WTC11 (cell line): ENCODE measurements around the gene FDPS. TPM values are rescaled to one million over a fixed set of nuclear protein-coding genes. Genes with fewer than 3 reads are reported as not detected.

Experiments used
- CREM ChIP-seq: sonication (generic); formaldehyde crosslinking; IDR thresholded peaks from 2 replicates; pipeline ENCODE4 v1.8.1; 2022; ENCODE audit warnings: mild to moderate bottlenecking, missing genetic modification reagents, moderate library complexity
- ESRRA ChIP-seq: sonication (generic); formaldehyde crosslinking; IDR thresholded peaks from 2 replicates; pipeline ENCODE4 v1.8.1; 2022; ENCODE audit warnings: mild to moderate bottlenecking, missing genetic modification reagents, borderline replicate concordance
- FOXJ3 ChIP-seq: sonication (generic); formaldehyde crosslinking; IDR thresholded peaks from 2 replicates; pipeline ENCODE4 v1.9.0; 2021; ENCODE audit warnings: missing genetic modification reagents, mild to moderate bottlenecking, borderline replicate concordance
- JAZF1 ChIP-seq: fragments of 250-450 bp; sonication (Bioruptor Pico); IDR thresholded peaks from 2 replicates; pipeline ENCODE4 v1.9.0; 2021; ENCODE audit warnings: moderate library complexity, mild to moderate bottlenecking, inconsistent platforms
- JUN ChIP-seq: sonication (generic); formaldehyde crosslinking; IDR thresholded peaks from 2 replicates; pipeline ENCODE4 v1.8.0; 2023; ENCODE audit warnings: mild to moderate bottlenecking, missing genetic modification reagents
- KAT7 ChIP-seq: sonication (generic); formaldehyde crosslinking; IDR thresholded peaks from 2 replicates; pipeline ENCODE4 v1.8.1; 2023; ENCODE audit warnings: missing genetic modification reagents, mild to moderate bottlenecking, borderline replicate concordance
- MYBL2 ChIP-seq: sonication (generic); formaldehyde crosslinking; IDR thresholded peaks from 2 replicates; pipeline ENCODE4 v1.8.1; 2023; ENCODE audit warnings: mild to moderate bottlenecking, moderate library complexity, missing genetic modification reagents
- NFYB ChIP-seq: sonication (generic); formaldehyde crosslinking; conservative IDR thresholded peaks from 2 replicates; pipeline ENCODE4 v1.8.0; 2022; ENCODE audit warnings: low read depth, missing genetic modification reagents
- RELA ChIP-seq: sonication (generic); formaldehyde crosslinking; IDR thresholded peaks from 2 replicates; pipeline ENCODE4 v1.8.1; 2022; ENCODE audit warnings: missing genetic modification reagents, mild to moderate bottlenecking, borderline replicate concordance
- ZNF317 ChIP-seq: sonication (generic); formaldehyde crosslinking; IDR thresholded peaks from 2 replicates; pipeline ENCODE4 v1.8.1; 2023; ENCODE audit warnings: low read depth, mild to moderate bottlenecking, moderate library complexity, missing genetic modification reagents, borderline replicate concordance
- total RNA-seq: library from RNA; stranded (reverse); gene quantifications from 3 replicates; pipeline ENCODE4 v1.2.3, GENCODE V29; 2021
- TF ChIP-seq, protein P1 (sequence below): sonication (generic); formaldehyde crosslinking; IDR thresholded peaks from 2 replicates; pipeline ENCODE4 v1.8.1; 2022; ENCODE audit warnings: missing genetic modification reagents, borderline replicate concordance
- TF ChIP-seq, protein P2 (sequence below): sonication (generic); formaldehyde crosslinking; IDR thresholded peaks from 2 replicates; pipeline ENCODE4 v1.8.0; 2022; ENCODE audit warnings: mild to moderate bottlenecking, missing genetic modification reagents
- TF ChIP-seq, protein P3 (sequence below): fragments of 200-600 bp; IDR thresholded peaks from 2 replicates; pipeline ENCODE4 v1.8.0; 2022; ENCODE audit warnings: antibody characterized with exemption
- TF ChIP-seq, protein P4 (sequence below): fragments of 250-450 bp; sonication (Bioruptor Pico); IDR thresholded peaks from 2 replicates; pipeline ENCODE4 v1.9.0; 2021; ENCODE audit warnings: moderate library complexity, mild to moderate bottlenecking, inconsistent platforms, borderline replicate concordance
- TF ChIP-seq, protein P5 (sequence below): fragments of 250-450 bp; sonication (Bioruptor Pico); IDR thresholded peaks from 2 replicates; pipeline ENCODE4 v1.9.0; 2021; ENCODE audit warnings: mild to moderate bottlenecking, borderline replicate concordance
- TF ChIP-seq, protein P6 (sequence below): sonication (generic); formaldehyde crosslinking; IDR thresholded peaks from 2 replicates; pipeline ENCODE4 v1.8.0; 2022; ENCODE audit warnings: mild to moderate bottlenecking, missing genetic modification reagents
- TF ChIP-seq, protein P7 (sequence below): sonication (generic); formaldehyde crosslinking; IDR thresholded peaks from 2 replicates; pipeline ENCODE4 v1.8.1; 2022; ENCODE audit warnings: mild to moderate bottlenecking, missing genetic modification reagents, moderate library complexity, borderline replicate concordance
- TF ChIP-seq, protein P8 (sequence below): fragments of 250-450 bp; sonication (Bioruptor Pico); conservative IDR thresholded peaks from 2 replicates; pipeline ENCODE4 v1.9.0; 2021; ENCODE audit warnings: mild to moderate bottlenecking
- TF ChIP-seq, protein P9 (sequence below): sonication (generic); formaldehyde crosslinking; IDR thresholded peaks from 2 replicates; pipeline ENCODE4 v1.8.0; 2022; ENCODE audit warnings: mild to moderate bottlenecking, missing genetic modification reagents
- TF ChIP-seq, protein P10 (sequence below): sonication (generic); formaldehyde crosslinking; IDR thresholded peaks from 2 replicates; pipeline ENCODE4 v1.8.0; 2023; ENCODE audit warnings: missing genetic modification reagents

The FDPS gene
- total RNA-seq, 1 experiment from 2014 or later = 354 TPM

DNA sequence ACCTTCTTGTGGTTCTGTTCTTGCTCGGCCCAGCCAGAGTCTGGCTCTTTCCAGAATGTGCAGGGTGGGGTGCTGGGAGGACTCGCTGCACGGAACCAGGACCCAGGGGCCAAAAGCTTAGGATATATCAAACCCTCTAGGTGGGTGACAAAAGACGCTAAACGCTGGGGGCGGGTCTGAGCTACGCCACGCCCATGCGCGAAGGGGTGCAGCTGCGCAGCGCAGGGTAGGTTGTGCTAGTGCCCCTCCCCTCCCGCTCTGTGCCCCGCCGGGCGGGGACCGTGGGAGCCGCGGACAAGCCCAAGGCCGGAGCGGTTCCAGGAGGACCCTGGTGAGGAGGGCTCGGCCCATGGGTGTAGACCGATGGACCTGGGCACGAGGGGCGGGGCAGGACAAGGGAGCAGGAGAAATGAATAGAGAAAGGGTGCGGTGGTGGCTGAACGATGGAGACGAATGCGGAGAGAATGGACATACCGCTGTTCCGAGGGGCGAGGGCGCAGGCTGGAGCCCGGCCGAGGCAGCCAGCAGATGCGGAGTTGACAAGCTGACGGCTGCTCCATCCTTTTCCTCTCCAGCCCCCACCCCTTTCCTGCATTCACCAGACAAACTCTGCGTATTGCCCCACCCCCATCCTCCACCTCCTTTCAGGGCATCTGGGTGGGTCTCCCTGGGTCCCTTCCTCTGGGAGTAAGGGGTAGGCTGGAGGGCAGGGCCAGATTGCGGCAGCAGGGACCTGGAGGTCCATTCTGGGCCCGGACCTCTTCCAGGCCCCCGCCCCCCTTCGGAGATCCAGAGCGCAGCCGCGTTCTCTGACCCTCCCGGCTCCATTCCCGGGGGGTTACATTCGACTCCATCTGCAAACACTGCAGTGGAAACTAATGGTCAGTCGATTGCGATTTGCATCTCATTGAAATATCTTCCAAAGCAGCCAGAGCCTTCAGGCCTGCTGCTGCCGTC, 12.3 kb downstream of the FDPS start, which contains the start of gene RUSC1 (continued):
- TF ChIP-seq, protein P1, sequence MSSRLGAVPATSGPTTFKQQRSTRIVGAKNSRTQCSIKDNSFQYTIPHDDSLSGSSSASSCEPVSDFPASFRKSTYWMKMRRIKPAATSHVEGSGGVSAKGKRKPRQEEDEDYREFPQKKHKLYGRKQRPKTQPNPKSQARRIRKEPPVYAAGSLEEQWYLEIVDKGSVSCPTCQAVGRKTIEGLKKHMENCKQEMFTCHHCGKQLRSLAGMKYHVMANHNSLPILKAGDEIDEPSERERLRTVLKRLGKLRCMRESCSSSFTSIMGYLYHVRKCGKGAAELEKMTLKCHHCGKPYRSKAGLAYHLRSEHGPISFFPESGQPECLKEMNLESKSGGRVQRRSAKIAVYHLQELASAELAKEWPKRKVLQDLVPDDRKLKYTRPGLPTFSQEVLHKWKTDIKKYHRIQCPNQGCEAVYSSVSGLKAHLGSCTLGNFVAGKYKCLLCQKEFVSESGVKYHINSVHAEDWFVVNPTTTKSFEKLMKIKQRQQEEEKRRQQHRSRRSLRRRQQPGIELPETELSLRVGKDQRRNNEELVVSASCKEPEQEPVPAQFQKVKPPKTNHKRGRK = no peak
- TF ChIP-seq, protein P2, sequence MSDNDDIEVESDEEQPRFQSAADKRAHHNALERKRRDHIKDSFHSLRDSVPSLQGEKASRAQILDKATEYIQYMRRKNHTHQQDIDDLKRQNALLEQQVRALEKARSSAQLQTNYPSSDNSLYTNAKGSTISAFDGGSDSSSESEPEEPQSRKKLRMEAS (CRISPR knock-in tag) = peak; percentile 53
- TF ChIP-seq JAZF1 (no peak), ZNF317 (CRISPR knock-in tag) (no peak), ESRRA (CRISPR knock-in tag) (no peak), KAT7 (no peak), MYBL2 (CRISPR knock-in tag) (peak; percentile 49; the same call in 1 of the 2 replicates), FOXJ3 (CRISPR knock-in tag) (no peak), NFYB (no peak), RELA (no peak), CREM (CRISPR knock-in tag) (peak; percentile 60), JUN (CRISPR knock-in tag) (no peak)
- TF ChIP-seq, protein P3, sequence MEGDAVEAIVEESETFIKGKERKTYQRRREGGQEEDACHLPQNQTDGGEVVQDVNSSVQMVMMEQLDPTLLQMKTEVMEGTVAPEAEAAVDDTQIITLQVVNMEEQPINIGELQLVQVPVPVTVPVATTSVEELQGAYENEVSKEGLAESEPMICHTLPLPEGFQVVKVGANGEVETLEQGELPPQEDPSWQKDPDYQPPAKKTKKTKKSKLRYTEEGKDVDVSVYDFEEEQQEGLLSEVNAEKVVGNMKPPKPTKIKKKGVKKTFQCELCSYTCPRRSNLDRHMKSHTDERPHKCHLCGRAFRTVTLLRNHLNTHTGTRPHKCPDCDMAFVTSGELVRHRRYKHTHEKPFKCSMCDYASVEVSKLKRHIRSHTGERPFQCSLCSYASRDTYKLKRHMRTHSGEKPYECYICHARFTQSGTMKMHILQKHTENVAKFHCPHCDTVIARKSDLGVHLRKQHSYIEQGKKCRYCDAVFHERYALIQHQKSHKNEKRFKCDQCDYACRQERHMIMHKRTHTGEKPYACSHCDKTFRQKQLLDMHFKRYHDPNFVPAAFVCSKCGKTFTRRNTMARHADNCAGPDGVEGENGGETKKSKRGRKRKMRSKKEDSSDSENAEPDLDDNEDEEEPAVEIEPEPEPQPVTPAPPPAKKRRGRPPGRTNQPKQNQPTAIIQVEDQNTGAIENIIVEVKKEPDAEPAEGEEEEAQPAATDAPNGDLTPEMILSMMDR = no peak
- TF ChIP-seq, protein P4, sequence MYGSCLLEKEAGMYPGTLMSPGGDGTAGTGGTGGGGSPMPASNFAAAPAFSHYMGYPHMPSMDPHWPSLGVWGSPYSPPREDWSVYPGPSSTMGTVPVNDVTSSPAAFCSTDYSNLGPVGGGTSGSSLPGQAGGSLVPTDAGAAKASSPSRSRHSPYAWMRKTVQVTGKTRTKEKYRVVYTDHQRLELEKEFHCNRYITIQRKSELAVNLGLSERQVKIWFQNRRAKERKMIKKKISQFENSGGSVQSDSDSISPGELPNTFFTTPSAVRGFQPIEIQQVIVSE = no peak
- TF ChIP-seq, protein P5, sequence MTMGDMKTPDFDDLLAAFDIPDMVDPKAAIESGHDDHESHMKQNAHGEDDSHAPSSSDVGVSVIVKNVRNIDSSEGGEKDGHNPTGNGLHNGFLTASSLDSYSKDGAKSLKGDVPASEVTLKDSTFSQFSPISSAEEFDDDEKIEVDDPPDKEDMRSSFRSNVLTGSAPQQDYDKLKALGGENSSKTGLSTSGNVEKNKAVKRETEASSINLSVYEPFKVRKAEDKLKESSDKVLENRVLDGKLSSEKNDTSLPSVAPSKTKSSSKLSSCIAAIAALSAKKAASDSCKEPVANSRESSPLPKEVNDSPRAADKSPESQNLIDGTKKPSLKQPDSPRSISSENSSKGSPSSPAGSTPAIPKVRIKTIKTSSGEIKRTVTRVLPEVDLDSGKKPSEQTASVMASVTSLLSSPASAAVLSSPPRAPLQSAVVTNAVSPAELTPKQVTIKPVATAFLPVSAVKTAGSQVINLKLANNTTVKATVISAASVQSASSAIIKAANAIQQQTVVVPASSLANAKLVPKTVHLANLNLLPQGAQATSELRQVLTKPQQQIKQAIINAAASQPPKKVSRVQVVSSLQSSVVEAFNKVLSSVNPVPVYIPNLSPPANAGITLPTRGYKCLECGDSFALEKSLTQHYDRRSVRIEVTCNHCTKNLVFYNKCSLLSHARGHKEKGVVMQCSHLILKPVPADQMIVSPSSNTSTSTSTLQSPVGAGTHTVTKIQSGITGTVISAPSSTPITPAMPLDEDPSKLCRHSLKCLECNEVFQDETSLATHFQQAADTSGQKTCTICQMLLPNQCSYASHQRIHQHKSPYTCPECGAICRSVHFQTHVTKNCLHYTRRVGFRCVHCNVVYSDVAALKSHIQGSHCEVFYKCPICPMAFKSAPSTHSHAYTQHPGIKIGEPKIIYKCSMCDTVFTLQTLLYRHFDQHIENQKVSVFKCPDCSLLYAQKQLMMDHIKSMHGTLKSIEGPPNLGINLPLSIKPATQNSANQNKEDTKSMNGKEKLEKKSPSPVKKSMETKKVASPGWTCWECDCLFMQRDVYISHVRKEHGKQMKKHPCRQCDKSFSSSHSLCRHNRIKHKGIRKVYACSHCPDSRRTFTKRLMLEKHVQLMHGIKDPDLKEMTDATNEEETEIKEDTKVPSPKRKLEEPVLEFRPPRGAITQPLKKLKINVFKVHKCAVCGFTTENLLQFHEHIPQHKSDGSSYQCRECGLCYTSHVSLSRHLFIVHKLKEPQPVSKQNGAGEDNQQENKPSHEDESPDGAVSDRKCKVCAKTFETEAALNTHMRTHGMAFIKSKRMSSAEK (CRISPR knock-in tag) = 0 out of 2 replicates have a peak, but pooled peaks have one; percentile 17
- TF ChIP-seq, protein P6, sequence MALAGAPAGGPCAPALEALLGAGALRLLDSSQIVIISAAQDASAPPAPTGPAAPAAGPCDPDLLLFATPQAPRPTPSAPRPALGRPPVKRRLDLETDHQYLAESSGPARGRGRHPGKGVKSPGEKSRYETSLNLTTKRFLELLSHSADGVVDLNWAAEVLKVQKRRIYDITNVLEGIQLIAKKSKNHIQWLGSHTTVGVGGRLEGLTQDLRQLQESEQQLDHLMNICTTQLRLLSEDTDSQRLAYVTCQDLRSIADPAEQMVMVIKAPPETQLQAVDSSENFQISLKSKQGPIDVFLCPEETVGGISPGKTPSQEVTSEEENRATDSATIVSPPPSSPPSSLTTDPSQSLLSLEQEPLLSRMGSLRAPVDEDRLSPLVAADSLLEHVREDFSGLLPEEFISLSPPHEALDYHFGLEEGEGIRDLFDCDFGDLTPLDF (CRISPR knock-in tag) = no peak
- TF ChIP-seq, protein P7, sequence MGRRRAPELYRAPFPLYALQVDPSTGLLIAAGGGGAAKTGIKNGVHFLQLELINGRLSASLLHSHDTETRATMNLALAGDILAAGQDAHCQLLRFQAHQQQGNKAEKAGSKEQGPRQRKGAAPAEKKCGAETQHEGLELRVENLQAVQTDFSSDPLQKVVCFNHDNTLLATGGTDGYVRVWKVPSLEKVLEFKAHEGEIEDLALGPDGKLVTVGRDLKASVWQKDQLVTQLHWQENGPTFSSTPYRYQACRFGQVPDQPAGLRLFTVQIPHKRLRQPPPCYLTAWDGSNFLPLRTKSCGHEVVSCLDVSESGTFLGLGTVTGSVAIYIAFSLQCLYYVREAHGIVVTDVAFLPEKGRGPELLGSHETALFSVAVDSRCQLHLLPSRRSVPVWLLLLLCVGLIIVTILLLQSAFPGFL (CRISPR knock-in tag) = no peak
- TF ChIP-seq, protein P8, sequence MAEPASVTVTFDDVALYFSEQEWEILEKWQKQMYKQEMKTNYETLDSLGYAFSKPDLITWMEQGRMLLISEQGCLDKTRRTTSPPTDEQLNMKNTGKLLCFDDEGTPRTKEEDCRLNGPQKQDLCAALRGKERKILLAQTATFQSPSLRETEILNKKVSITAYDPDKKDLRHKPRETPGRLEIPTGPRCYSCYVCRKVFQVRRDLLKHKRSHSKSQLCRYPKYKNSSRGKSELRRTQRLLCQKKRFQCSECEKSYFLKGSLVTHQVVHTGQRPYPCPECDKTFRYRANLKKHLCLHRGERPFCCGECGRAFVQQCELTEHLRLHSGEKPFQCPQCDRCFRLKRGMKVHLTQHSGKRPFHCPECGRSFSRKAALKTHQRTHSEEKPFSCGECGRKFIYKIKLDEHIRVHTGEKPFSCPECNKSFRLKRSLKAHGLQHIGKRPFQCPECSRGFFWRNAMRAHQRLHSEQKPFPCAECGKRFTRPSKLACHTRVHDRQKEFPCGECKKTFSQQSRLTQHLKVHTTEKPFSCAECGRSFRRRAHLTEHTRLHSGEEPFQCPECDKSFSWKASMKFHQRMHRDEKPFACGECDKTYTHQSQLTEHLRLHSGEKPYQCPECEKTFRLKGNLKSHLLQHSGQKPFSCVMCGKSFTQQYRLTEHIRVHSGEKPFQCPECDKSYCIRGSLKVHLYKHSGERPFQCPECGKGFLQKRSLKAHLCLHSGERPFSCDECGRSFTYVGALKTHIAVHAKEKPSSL (CRISPR knock-in tag) = no peak
- TF ChIP-seq, protein P9, sequence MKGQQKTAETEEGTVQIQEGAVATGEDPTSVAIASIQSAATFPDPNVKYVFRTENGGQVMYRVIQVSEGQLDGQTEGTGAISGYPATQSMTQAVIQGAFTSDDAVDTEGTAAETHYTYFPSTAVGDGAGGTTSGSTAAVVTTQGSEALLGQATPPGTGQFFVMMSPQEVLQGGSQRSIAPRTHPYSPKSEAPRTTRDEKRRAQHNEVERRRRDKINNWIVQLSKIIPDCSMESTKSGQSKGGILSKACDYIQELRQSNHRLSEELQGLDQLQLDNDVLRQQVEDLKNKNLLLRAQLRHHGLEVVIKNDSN = 0 out of 2 replicates have a peak, but pooled peaks have one; percentile 19
- TF ChIP-seq, protein P10, sequence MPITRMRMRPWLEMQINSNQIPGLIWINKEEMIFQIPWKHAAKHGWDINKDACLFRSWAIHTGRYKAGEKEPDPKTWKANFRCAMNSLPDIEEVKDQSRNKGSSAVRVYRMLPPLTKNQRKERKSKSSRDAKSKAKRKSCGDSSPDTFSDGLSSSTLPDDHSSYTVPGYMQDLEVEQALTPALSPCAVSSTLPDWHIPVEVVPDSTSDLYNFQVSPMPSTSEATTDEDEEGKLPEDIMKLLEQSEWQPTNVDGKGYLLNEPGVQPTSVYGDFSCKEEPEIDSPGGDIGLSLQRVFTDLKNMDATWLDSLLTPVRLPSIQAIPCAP (CRISPR knock-in tag) = no peak
